ENCODE data around the gene NDUFB11. TPM values are rescaled to one million over a fixed set of nuclear protein-coding genes. Genes with fewer than 3 reads are reported as not detected.

Gene NDUFB11
- total and polyA plus RNA-seq, 9 of the 15 experiments (the other 6 are each of a cell fraction or from before 2014, with no cell fraction given): 20.9 to 269 (median 86.8) TPM

- no peak for TF ChIP-seq ZBTB12 (CRISPR knock-in tag; IDR thresholded peaks at IDR 0.05)
- peak; percentile 55; the same call in 1 of the 2 replicates for TF ChIP-seq CXXC5 (CRISPR knock-in tag; IDR thresholded peaks at IDR 0.05)
- no peak for TF ChIP-seq NR4A1 (CRISPR knock-in tag; IDR thresholded peaks at IDR 0.05)
- TF ChIP-seq NR4A1 (tag; IDR thresholded peaks at IDR 0.05): no peak
- TF ChIP-seq FOSL1 (tag; conservative IDR thresholded peaks at IDR 0.05): no peak
- TF ChIP-seq ERF (CRISPR knock-in tag; IDR thresholded peaks at IDR 0.05): no peak
- no peak for TF ChIP-seq FOXJ2 (tag; IDR thresholded peaks at IDR 0.05)
- TF ChIP-seq ZNF347 (CRISPR knock-in tag; IDR thresholded peaks at IDR 0.05; ENCODE audit: low read depth): no peak
- TF ChIP-seq ZNF143 (CRISPR knock-in tag; IDR thresholded peaks at IDR 0.05): no peak
- TF ChIP-seq DIDO1 (tag; IDR thresholded peaks at IDR 0.05; ENCODE audit: low read depth): no peak
- peak; percentile 75 for TF ChIP-seq MAX (CRISPR knock-in tag; IDR thresholded peaks at IDR 0.05)
- no peak for TF ChIP-seq EZH2 (IDR thresholded peaks at IDR 0.05; ENCODE audit: borderline replicate concordance, low read depth, low read length)
- no peak for TF ChIP-seq TOE1 (IDR thresholded peaks at IDR 0.05; ENCODE audit: borderline replicate concordance)
- TF ChIP-seq TOE1 (CRISPR knock-in tag; IDR thresholded peaks at IDR 0.05; ENCODE audit: borderline replicate concordance, low read depth): no peak
- TF ChIP-seq ZNF263 (CRISPR knock-in tag; IDR thresholded peaks at IDR 0.05; ENCODE audit: borderline replicate concordance): no peak
- no peak for TF ChIP-seq FOXJ3 (CRISPR knock-in tag; IDR thresholded peaks at IDR 0.05)
- no peak for TF ChIP-seq POLR3A (IDR thresholded peaks at IDR 0.05; ENCODE audit: borderline replicate concordance, extremely low read depth, insufficient read depth, insufficient read length)
- no peak for TF ChIP-seq ZNF431 (CRISPR knock-in tag; IDR thresholded peaks at IDR 0.05)
- TF ChIP-seq ZNF3 (CRISPR knock-in tag; IDR thresholded peaks at IDR 0.05): no peak
- TF ChIP-seq ZNF41 (CRISPR knock-in tag; conservative IDR thresholded peaks at IDR 0.05): no peak
- TF ChIP-seq SIRT6 (IDR thresholded peaks at IDR 0.05; ENCODE audit: low read depth, low read length): no peak
- TF ChIP-seq GTF2F1 (IDR thresholded peaks at IDR 0.05; ENCODE audit: low read depth, low read length): peak; percentile 74; the same call in 1 of the 2 replicates
- TF ChIP-seq ZNF592 (IDR thresholded peaks at IDR 0.05): peak; percentile 55; the same call in 1 of the 2 replicates
- TF ChIP-seq ZNF224 (CRISPR knock-in tag; IDR thresholded peaks at IDR 0.05): no peak
- no peak for TF ChIP-seq TBL1XR1 (IDR thresholded peaks at IDR 0.05; ENCODE audit: low read length in 2 of 2)
Measured at GRCh38 chrX:47144626-47145394, at the start of gene NDUFB11, which contains the start of gene RBM10 (continued).
